Osteocyte (in vitro differentiated cells): Measurements from ENCODE around the gene LPIN1. TPM values are rescaled to one million over a fixed set of nuclear protein-coding genes. Genes with fewer than 3 reads are reported as not detected.
"Not testable (repeated sequence)": the region's sequence is repeated elsewhere in the genome, so short reads cannot be mapped to it uniquely, and the experiment has no call there.

Experiments used
- DNase-seq: peaks from one replicate; pipeline ENCODE4 v3.0.0; 2021; ENCODE audit warnings: mixed read lengths; ENCODE audit not compliant: unreplicated experiment; ENCODE audit errors: extremely low spot score
- H3K27ac Mint-ChIP-seq: one replicate; pipeline ENCODE4 v1.8.0; 2021; ENCODE audit warnings: mild to moderate bottlenecking, mixed read lengths; ENCODE audit not compliant: unreplicated experiment
- H3K27me3 Mint-ChIP-seq: one replicate; pipeline ENCODE4 v1.8.0; 2021; ENCODE audit warnings: mixed read lengths; ENCODE audit not compliant: unreplicated experiment
- H3K36me3 Mint-ChIP-seq: one replicate; pipeline ENCODE4 v1.8.0; 2021; ENCODE audit warnings: mixed read lengths; ENCODE audit not compliant: unreplicated experiment
- H3K4me1 Mint-ChIP-seq: one replicate; pipeline ENCODE4 v1.8.0; 2021; ENCODE audit warnings: mixed read lengths; ENCODE audit not compliant: unreplicated experiment
- H3K4me3 Mint-ChIP-seq: one replicate; pipeline ENCODE4 v1.8.0; 2021; ENCODE audit warnings: mild to moderate bottlenecking, moderate library complexity, mixed read lengths; ENCODE audit not compliant: unreplicated experiment
- H3K9me3 Mint-ChIP-seq: one replicate; pipeline ENCODE4 v1.8.0; 2021; ENCODE audit warnings: mixed read lengths; ENCODE audit not compliant: unreplicated experiment
- CTCF ChIP-seq: fragments of 200-600 bp; sonication (generic); IDR thresholded peaks from 2 replicates; pipeline ENCODE4 v1.5.0; 2021; ENCODE audit warnings: antibody characterized with exemption, mild to moderate bottlenecking, moderate library complexity
- total RNA-seq: library from RNA; stranded (reverse); gene quantifications from 2 replicates; pipeline ENCODE4 v1.2.1, GENCODE V29; 2021

The LPIN1 gene
- total RNA-seq, 1 donor from 2014 or later = 26.7 TPM

GRCh38 chr2:11811036-11811654 lies 64.7 kb downstream of the LPIN1 start:
- H3K27me3 Mint-ChIP-seq = no peaks in the 10 kb centered on the region
- no peak for TF ChIP-seq CTCF
- H3K27ac Mint-ChIP-seq = no peak overlapping the region
- H3K9me3 Mint-ChIP-seq = no peaks in the 10 kb centered on the region
- no peaks in the 10 kb centered on the region for H3K4me1 Mint-ChIP-seq
- H3K36me3 Mint-ChIP-seq = peaks cover 41% of the 10 kb centered on the region
- no peak overlapping the region for H3K4me3 Mint-ChIP-seq
- no peak for DNase-seq

- Mint-ChIP-seq H3K27me3 (no peaks in the 10 kb centered on the region), H3K27ac (no peak overlapping the region), H3K4me3 (no peak overlapping the region), H3K36me3 (peaks cover 40% of the 10 kb centered on the region), H3K4me1 (no peaks in the 10 kb centered on the region), H3K9me3 (no peaks in the 10 kb centered on the region)
- DNase-seq = no peak
- no peak for TF ChIP-seq CTCF
These were observed 66.2 kb downstream of the LPIN1 start for GRCh38 chr2:11812466-11813248.

- not testable (repeated sequence) for H3K4me3 Mint-ChIP-seq, H3K9me3 Mint-ChIP-seq, H3K27ac Mint-ChIP-seq, H3K4me1 Mint-ChIP-seq, H3K27me3 Mint-ChIP-seq, DNase-seq
- peaks cover 36% of the 10 kb centered on the region for H3K36me3 Mint-ChIP-seq
These were observed 66.9 kb downstream of the LPIN1 start for GRCh38 chr2:11813345-11813744.

- H3K4me1 Mint-ChIP-seq = no peaks in the 10 kb centered on the region
- no peaks in the 10 kb centered on the region for H3K27me3 Mint-ChIP-seq
- peaks cover 34% of the 10 kb centered on the region for H3K36me3 Mint-ChIP-seq
- H3K4me3 Mint-ChIP-seq = no peak overlapping the region
- no peak for TF ChIP-seq CTCF
- no peaks in the 10 kb centered on the region for H3K9me3 Mint-ChIP-seq
- no peak overlapping the region for H3K27ac Mint-ChIP-seq
- no peak for DNase-seq
These were observed 67.5 kb downstream of the LPIN1 start for GRCh38 chr2:11813951-11814350.

- DNase-seq = no peak
- no peaks in the 10 kb centered on the region for H3K9me3 Mint-ChIP-seq
- H3K4me3 Mint-ChIP-seq = no peak overlapping the region
- no peaks in the 10 kb centered on the region for H3K4me1 Mint-ChIP-seq
- no peak overlapping the region for H3K27ac Mint-ChIP-seq
- H3K36me3 Mint-ChIP-seq = peaks cover 44% of the 10 kb centered on the region
- no peaks in the 10 kb centered on the region for H3K27me3 Mint-ChIP-seq
- TF ChIP-seq CTCF = no peak
These were observed 68.6 kb downstream of the LPIN1 start for GRCh38 chr2:11814979-11815510.

GRCh38 chr2:11816935-11817334 lies 70.5 kb downstream of the LPIN1 start:
- not testable (repeated sequence) for H3K9me3 Mint-ChIP-seq, H3K4me3 Mint-ChIP-seq, H3K27me3 Mint-ChIP-seq, DNase-seq, H3K27ac Mint-ChIP-seq, H3K4me1 Mint-ChIP-seq
- H3K36me3 Mint-ChIP-seq = peaks cover 41% of the 10 kb centered on the region
